NCI-H510A (cell line): ENCODE results near the gene ATP5ME.
"Not testable (repeated sequence)": the region's sequence is repeated elsewhere in the genome, so short reads cannot be mapped to it uniquely, and the experiment has no call there.

ENCODE experiments used
- DNase-seq: peaks from one replicate; lab custom pipeline; 2025; lab: John Stamatoyannopoulos, UW

Gene ATP5ME

DNA sequence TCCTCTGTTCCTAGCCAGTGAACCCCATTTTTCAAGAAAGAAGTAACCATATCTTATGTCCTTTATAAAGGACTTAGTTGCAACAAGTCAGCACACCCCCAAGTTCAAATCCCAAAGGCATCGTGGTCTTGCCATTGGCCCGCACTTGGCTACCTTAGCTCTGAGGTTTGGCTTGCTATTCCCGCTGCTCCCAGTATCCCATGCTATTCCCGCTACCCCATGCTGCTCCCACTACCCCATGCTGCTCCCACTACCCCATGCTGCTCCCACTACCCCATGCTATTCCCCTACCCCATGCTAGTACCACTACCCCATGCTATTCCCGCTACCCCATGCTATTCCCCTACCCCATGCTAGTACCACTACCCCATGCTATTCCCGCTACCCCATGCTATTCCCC is 5.9 kb downstream of the ATP5ME start:
- DNase-seq = not testable (repeated sequence)

DNA sequence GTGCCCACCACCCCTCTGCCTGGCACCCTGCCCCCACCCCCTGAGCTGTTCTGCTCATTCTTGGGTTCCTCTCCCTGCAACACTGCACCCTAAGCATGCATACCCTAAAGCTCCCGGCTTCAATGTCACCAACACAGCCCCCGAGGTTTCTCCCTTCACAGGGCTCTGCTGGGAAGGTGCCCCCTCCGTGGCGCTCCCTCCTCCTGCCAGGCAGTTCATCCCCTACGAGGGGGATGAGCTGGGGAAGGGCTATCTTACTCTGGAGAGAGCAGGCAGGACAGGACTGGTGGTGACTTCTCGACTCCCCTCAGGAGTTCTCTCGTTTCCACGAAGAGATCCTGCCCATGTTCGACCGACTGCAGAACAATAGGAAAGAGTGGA is 6.5 kb downstream of the ATP5ME start:
- DNase-seq = no peak

DNA sequence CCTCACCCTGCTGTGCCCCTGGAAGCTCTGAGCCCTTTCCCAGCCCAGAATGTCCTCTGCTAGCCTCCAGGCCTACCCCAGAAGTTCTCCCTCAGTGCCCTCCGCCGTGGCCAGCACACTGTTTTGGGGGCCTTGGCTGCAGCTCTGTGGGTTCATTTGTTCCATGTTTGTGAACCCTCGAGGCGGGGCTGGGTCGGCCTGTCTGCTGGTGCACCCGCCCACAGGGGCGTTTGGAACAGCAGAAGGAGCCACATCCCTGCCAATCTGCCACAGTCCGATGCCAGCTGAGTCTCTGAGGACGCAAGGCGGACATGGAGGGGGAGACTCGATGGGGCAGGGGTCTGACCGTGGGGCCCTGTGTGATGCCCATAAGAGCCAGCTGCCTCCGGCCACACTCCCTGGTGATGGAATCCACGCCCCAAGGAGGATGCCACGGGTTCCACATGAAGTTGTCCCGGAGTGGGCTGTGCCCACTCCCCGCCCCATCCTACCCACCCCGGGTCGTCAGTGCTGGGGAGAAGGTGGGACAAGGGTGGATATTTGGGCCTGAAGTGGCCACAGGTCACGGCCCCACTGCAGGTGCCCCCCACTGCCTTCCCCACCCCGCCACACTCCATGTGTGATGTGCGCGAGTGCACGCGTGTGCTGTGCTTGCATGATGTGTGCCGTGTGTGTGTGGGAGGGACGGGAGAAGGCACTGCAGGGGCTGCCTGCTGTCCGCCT is 7.1 kb downstream of the ATP5ME start:
- DNase-seq = no peak

DNA sequence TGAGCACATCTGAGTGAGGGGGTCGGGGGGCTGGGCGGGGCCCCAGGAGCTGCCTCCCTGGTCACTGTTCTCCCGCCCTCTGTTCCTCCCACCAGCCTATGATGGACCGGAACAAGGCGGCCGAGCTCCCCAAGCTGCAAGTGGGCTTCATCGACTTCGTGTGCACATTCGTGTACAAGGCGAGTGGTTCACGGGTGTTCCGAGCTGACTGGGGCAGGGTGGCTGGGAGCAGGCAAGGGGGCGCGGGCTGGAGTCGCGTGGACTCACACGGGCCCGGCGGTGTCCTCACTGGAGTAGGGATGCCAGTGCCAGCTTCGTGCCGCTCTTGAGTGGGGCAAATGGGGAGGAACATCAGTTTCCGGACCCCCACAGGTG is 7.7 kb downstream of the ATP5ME start:
- DNase-seq = no peak

DNA sequence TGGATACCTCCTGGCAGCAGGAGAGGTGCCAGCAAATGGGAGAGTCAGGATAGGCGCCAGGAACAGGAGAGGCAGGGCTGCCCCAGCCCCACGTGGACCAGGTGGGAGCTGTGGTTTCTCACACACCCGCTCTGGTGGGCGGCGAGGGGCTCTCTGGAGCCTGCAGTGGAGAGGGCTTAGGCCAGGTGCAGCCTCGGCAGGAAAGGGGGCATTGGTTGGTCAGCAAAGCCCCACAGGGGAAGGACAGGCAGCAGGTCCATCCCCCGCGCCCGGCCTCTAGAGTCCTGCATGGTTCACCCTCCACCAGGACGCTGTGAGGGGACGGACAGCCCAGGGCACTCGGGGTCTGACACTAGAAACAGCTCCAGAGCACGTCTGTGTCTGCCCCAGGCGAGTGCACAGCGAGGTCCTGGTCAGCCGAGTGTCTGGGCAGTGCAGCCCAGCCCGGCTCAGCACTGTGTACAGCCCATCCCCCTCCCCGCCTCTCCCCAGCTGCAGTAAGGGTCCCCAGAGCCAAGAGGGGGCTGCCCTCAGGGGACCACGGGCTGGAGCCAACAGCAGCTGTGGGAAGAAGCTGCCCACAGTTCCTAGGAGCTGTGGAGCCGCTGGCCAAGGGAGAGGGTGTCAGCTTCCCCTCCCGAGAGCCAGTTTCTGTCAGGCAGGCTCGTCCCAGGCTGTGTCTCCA is 8.2 kb downstream of the ATP5ME start:
- DNase-seq = no peak

- DNase-seq = no peak
Measured at GRCh38 chr4:665381-665750, 8.7 kb downstream of the ATP5ME start.

DNA sequence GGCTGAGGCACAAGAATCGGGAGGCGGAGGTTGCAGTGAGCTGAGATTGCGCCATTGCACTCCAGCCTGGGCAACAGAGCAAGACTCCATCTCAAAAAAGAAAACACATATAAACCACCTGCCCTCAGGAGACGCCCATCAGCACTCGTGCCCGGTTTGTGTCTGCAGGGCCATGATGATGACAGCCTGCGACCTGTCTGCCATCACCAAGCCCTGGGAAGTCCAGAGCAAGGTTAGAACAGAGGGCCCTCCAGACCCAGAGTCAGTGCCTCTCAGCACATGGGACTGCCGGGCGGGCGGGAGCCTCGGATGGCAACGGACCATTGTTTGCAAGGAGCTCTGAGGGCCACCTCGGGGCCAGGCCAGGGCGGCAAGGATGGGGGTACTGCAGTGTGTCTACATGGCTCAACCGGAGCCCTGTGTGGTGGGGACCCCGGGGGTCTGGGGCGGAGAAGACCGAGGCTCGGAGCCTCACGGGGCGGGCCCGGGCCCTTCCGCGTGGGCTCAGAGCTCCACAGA is 9.3 kb downstream of the ATP5ME start:
- no peak for DNase-seq

- peak; percentile 35 for DNase-seq
Measured at GRCh38 chr4:663438-664428, 10.3 kb downstream of the ATP5ME start.

DNA sequence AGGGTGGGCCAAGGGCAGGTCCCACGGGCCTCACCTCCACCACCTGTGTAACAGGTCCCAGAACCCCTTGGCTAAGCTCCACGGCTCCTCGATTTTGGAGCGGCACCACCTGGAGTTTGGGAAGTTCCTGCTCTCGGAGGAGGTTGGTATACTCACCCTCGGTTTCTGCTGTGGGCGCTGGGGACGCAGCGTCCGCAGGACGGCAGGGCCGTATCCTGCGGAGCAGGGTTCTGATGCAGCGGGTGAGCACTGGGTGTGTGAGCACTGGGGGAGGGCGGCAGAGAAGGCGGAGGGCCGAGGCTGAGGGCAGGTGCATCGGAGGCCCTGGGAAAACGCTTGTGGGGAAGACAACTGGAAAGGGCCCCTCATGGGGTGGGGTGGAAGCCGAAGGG is 11.0 kb downstream of the ATP5ME start:
- no peak for DNase-seq

DNA sequence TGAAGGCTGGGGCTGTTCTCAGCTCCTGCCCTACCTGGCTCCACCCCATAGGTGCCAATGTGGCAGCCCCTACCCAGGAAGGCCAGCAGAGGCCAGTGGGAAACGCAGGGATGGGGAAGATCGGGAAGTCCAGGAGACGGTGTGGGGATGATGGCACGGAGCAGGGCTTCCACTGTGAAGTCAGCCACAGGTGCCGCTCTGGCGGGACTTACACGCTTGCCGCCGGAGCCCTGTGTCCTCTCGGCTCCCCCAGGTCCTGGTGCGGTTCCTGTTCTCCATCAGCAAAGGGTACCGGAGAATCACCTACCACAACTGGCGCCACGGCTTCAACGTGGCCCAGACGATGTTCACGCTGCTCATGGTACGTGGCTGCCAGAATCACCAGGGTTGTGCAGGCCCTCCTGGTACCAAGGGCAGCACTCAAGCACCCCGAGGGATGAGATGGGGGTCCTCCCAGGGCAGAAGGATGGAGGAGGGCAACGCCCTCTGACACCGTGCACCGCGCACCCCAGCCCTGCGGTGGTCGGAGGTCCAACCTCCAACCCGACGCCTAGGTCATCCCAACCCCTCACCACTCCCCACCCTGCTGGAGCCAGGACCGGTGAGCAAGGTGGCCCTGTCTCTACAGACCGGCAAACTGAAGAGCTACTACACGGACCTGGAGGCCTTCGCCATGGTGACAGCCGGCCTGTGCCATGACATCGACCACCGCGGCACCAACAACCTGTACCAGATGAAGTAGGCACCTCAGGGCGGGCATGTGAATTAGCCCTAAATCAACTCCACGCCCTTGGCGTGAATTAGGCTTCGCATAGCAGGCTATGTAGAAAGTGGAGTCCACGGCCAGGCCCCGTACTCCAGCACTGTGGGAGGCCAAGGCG is 12.0 kb downstream of the ATP5ME start:
- no peak for DNase-seq

DNA sequence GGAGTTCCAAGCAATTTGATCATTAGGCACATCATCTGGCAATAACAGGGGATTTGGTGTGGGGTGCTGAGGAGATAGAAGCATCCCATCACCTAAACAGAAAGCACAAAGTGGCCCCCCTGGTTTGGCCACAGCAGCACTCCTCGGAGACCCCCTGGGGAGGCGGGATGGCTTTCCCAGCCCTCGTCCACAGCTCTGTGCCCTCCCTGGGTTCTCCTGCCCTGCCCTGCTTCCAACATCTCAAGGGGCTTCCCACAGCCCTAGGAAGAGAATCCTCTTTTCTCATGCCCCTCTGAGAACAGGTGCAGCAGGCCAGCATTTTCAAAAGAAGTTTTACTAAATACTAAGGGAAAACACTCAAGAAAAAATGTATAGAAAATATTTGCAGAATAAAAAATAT is 12.8 kb downstream of the ATP5ME start:
- DNase-seq = no peak

DNA sequence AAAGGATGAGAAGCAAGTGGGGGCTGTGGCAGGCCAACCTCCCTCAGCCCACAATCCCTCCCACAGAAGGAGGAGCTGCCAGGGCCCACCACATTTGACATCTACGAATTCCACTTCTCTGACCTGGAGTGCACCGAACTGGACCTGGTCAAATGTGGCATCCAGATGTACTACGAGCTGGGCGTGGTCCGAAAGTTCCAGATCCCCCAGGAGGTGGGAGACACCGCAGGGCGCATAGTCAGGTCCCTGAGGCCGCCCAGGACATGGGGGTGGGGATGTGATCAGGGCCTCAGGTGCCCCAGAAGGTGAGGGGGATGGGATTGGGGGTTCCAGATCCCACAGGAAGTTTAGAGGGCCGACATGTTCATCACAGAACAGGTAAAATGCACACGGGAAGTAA is 13.7 kb downstream of the ATP5ME start:
- no peak for DNase-seq

- no peak for DNase-seq
Measured at GRCh38 chr4:659851-660250, 14.2 kb downstream of the ATP5ME start.

- DNase-seq = no peak
Measured at GRCh38 chr4:658681-659667, 15.1 kb downstream of the ATP5ME start.

DNA sequence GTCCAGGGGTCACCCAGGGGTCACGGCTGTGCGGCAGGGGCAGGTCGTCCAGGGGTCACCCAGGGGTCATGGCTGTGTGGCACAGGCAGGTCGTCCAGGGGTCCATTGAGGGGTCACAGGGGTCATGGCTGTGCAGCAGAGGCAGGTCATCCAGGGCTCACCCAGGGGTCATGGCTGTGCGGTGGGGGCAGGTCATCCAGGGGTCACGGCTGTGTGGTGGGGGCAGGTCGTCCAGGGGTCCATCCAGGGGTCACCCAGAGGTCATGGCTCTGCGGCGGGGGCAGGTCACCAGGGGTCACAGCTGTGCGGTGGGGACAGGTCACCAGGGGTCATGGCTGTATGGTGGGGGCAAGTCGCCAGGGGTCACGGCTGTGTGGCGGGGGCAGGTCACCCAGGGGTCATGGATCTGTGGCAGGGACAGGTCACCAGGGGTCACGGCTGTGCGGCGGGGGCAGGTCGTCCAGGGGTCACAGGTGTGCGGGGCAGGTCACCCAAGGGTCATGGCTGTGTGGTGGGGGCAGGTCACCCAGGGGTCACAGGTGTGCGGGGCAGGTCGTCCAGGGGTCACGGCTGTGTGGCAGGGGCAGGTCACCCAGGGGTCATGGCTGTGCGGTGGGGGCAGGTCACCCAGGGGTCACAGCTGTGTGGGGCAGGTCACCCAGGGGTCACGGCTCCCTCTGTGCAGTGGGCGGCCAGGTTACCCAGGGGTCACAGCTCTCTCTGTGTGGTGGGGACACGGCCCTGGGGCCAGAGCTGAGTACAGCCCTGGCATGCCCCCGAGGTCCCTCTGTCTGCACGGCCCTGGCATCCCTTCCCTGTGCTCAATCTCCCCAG is 16.0 kb downstream of the ATP5ME start:
- DNase-seq = no peak

DNA sequence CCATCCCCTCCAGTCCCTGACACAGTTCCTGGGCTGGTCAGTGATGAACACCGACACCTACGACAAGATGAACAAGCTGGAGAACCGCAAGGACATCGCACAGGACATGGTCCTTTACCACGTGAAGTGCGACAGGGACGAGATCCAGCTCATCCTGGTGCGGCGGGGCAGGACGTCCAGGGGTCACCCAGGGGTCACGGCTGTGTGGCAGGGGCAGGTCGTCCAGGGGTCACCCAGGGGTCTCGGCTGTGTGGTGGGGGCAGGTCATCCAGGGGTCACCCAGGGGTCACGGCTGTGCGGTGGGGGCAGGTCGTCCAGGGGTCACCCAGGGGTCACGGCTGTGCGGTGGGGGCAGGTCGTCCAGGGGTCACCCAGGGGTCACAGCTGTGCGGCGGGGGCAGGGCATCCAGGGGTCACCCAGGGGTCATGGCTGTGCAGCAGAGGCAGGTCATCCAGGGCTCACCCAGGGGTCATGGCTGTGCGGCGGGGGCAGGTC is 16.7 kb downstream of the ATP5ME start:
- DNase-seq = no peak

GRCh38 chr4:656436-657337 is 17.4 kb downstream of the ATP5ME start:
- no peak for DNase-seq
